Stimulated activated naive CD8-positive, alpha-beta T cell treated with anti-CD3 and anti-CD28 coated beads, Interleukin-15, amount 100 ng/mL, for 72 hours (primary cell): ENCODE measurements around the gene GANAB.
A peak's percentile ranks its signal among the peaks of the same experiment; 100 is the strongest.
"Not testable (repeated sequence)": the region's sequence is repeated elsewhere in the genome, so short reads cannot be mapped to it uniquely, and the experiment has no call there.

ENCODE experiments used
- ATAC-seq: fragments of 150-1000 bp; cut with Tn5 transposase; 2 replicates; pipeline ENCODE4 v1.10.0; 2021; ENCODE audit warnings: mild to moderate bottlenecking, moderate library complexity
- DNase-seq, 2 donors: peaks; one replicate each; pipeline ENCODE4 v3.0.0; 2021 to 2022
- H3K27ac Mint-ChIP-seq, 2 donors: one replicate each; pipeline ENCODE4 v1.8.0; 2022; ENCODE audit warnings: mild to moderate bottlenecking in 2 of 2, mixed read lengths in 2 of 2, moderate library complexity in 2 of 2
- H3K27me3 Mint-ChIP-seq: one replicate; pipeline ENCODE4 v1.8.0; 2022; ENCODE audit warnings: mixed read lengths
- H3K4me1 Mint-ChIP-seq: one replicate; pipeline ENCODE4 v1.8.0; 2022; ENCODE audit warnings: mild to moderate bottlenecking, mixed read lengths
- H3K4me3 Mint-ChIP-seq, 2 donors: one replicate each; pipeline ENCODE4 v1.8.0; 2022; ENCODE audit warnings: mild to moderate bottlenecking in 2 of 2, mixed read lengths in 2 of 2, moderate library complexity in 1 of 2
- H3K9me3 Mint-ChIP-seq, 2 donors: one replicate each; pipeline ENCODE4 v1.8.0; 2022; ENCODE audit warnings: mixed read lengths in 2 of 2

The GANAB gene

DNA sequence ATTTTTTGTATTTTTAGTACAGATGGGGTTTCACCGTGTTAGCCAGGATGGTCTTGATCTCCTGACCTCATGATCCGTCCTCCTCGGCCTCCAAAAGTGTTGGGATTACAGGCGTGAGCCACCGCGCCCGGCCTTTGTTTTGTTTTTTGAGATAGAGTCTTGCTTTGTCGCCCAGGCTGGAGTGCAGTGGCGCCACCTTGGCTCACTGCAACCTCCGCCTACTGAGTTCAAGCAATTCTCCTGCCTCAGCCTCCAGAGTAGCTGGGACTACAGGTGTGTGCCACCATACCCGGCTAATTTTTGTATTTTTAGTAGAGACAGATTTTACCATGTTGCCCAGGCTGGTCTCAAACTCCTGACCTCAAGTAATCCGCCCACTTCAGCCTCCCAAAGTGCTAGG is 3.9 kb upstream of the GANAB start:
- peak overlapping the region in 1 of 2 donors; percentile 91 for H3K27ac Mint-ChIP-seq
- H3K4me1 Mint-ChIP-seq, result peaks cover 57% of the 10 kb centered on the region
- H3K27me3 Mint-ChIP-seq, H3K4me3 Mint-ChIP-seq, DNase-seq, H3K9me3 Mint-ChIP-seq, ATAC-seq: not testable (repeated sequence)

DNA sequence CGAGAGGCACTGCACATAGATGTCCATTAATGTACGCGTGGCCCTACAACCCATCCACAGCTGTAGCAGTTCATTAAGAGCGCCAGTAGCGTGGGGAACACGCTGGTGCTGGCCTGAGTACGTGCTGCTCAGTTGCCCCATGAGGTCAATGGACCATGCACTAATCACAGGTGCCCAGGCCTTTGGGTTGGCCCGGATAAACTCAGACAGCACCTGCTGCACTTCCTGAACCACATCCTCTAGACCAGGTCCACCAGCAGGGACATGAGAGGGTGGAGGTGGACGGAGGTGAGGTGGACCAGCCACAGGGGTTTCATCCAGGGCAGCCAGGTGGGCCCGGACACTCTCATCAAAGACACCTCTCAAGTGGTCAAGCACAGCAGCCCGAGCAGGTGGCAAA is 3.1 kb upstream of the GANAB start:
- Mint-ChIP-seq H3K9me3 (no peaks in the 10 kb centered on the region), H3K4me3 (no peak overlapping the region), H3K27me3 (no peaks in the 10 kb centered on the region), H3K27ac (peak overlapping the region in 1 of 2 donors; percentile 39), H3K4me1 (peaks cover 58% of the 10 kb centered on the region)
- no peak for ATAC-seq
- no peak for DNase-seq

DNA sequence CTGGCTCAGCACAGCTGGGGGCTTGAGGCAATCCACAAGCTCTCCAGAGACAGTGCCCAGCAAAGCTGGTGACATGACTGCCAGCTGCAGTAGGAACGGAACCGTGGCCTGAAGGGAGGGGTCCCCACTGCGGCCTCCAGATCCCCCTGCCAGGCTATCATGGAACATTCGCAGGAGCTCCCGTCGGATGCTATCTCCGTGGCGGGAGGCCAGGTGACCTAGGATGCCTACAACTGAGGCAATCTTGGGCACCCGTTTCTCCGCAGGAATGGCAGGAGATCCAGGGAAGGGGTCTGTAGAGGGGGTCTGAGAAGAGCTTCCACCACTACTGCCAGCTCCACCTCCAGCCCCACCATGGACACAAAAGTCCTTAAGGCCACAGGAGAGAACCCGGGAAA is 2.6 kb upstream of the GANAB start:
- H3K9me3 Mint-ChIP-seq, result no peaks in the 10 kb centered on the region
- H3K4me1 Mint-ChIP-seq, result peaks cover 58% of the 10 kb centered on the region
- ATAC-seq, result no peak
- H3K27me3 Mint-ChIP-seq, result no peaks in the 10 kb centered on the region
- DNase-seq, result no peak
- H3K4me3 Mint-ChIP-seq, result no peak overlapping the region
- H3K27ac Mint-ChIP-seq, result no peak overlapping the region

DNA sequence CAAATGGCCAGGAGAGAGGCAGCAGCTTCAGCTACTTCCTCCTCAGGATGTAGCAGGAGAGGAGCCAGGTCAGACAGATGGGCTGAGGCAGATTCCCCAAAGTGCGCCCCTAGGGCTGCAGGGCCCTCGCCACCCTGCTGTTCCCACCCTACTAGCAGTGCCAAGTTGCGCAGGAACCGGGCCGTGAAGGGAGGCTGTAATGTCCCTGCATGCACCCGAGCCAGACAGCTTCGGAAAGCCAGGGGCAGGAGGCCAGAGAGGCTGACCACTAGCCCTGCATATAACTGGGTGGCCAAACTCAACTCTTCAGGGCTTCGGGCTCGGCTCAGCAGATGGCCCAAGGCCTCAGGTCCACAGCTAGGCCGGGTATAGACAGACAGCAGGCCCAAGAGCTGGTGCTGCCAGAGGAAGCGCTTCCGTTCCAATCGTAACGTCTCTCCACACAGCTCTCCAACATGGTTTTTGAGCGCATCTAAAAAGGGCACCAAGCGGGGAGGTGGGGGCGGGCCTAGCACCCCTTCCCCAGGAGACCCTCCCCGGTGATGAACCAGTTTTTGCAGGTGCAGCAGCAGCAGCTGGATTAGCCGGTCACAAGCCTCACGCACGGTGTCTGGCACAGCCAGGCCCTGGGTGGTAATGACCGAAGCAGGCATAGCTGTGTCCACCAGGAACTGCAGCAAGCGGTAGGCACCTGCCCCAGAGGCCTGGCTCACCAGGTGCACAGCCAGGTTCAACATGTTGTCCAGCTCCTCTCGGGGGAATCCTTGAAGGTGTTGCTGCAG is 2.0 kb upstream of the GANAB start:
- ATAC-seq (no peak), DNase-seq (no peak)
- H3K4me1 Mint-ChIP-seq, result peaks cover 53% of the 10 kb centered on the region
- no peak overlapping the region for H3K27ac Mint-ChIP-seq
- H3K9me3 Mint-ChIP-seq, result no peaks in the 10 kb centered on the region
- H3K4me3 Mint-ChIP-seq, result no peak overlapping the region
- H3K27me3 Mint-ChIP-seq, result no peaks in the 10 kb centered on the region

DNA sequence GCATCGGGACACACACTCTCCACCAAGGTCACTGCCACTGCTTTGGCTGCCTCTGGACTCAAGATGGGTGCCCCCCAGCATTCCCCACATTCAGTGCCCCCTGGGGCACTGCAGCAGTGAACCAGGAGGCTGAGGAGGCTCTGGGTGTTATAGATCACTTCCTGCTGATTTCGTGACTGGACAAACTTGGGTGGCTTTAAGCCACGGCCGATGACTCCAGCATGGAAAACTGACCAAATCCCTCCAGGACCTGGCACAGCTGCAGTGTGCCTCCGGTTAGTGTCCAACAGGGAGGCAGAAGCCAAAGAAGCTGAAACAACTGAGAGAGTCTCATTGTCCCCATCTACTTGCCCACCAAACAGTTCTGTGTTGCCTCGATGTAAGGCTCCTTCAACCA is 1.2 kb upstream of the GANAB start:
- Mint-ChIP-seq H3K9me3 (no peaks in the 10 kb centered on the region), H3K27ac (no peak overlapping the region)

DNA sequence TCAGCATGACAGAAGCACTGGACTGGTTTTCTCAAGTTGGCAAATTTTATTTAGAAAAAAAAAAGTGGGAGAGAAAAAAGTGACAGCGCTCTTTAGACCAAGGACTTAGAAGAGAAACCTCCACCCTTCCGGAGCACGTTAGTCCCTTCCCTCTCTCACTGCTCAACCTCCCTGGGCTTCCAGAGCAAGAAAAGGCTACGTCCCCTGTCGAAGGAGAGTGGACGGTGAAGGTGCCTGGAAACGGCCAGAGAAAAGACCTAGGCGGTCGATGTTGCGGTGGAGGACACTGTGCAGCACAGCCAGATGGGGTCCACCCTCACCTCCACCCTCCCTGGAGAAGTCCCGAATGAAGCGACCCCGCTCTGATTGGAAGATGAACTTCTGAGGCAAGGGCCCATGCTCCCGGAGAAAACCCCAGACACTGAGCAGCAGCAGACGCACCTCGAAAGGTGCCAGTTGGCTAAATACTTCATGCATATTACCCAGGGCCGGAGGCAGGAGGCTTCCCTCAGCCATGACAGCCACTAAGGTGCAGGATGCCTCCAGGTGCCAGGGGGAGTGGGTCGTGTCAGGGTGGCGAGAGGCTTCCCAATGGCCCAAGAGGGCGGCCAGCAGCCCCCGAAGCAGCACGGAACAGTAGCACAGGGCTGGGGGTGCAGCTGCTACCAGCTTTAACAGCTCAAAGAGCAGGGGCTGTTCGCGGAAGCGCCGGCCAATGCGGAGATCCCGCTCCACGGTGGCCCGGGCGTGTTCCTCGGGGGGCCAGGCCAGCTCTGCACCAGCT is 604 bp upstream of the GANAB start:
- no peaks in the 10 kb centered on the region for H3K27me3 Mint-ChIP-seq
- peak overlapping the region; percentile 95 to 97 for H3K4me3 Mint-ChIP-seq
- H3K27ac Mint-ChIP-seq, result peak overlapping the region; percentile 97 to 98
- DNase-seq (no peak), ATAC-seq (no peak)
- no peaks in the 10 kb centered on the region for H3K9me3 Mint-ChIP-seq
- H3K4me1 Mint-ChIP-seq, result peaks cover 54% of the 10 kb centered on the region

More for the DNA sequence above, 1.2 kb upstream of the GANAB start:
- Mint-ChIP-seq H3K4me1 (peaks cover 54% of the 10 kb centered on the region), H3K27me3 (no peaks in the 10 kb centered on the region), H3K4me3 (peak overlapping the region in 1 of 2 donors; percentile 49)
- no peak for ATAC-seq
- DNase-seq, result no peak

DNA sequence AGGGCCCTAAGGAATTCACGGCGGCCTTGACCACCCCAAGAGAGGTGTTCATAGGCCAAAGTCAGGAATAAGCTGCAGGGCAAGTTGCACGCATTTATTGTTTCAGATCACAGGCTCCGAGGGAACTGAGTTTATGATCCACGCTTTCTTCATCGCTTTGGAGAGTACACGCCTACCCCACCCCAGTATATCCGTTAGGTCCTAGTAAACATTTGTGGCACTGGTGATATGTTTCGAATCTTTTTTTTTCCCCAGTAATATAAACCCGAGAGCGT is 805 bp downstream of the GANAB start:
- H3K27ac Mint-ChIP-seq, result peak overlapping the region; percentile 97 to 98
- H3K4me1 Mint-ChIP-seq, result peaks cover 59% of the 10 kb centered on the region
- DNase-seq (no peak), ATAC-seq (peak; percentile 0)
- H3K27me3 Mint-ChIP-seq, result no peaks in the 10 kb centered on the region
- peak overlapping the region; percentile 95 to 97 for H3K4me3 Mint-ChIP-seq
- H3K9me3 Mint-ChIP-seq, result no peaks in the 10 kb centered on the region

DNA sequence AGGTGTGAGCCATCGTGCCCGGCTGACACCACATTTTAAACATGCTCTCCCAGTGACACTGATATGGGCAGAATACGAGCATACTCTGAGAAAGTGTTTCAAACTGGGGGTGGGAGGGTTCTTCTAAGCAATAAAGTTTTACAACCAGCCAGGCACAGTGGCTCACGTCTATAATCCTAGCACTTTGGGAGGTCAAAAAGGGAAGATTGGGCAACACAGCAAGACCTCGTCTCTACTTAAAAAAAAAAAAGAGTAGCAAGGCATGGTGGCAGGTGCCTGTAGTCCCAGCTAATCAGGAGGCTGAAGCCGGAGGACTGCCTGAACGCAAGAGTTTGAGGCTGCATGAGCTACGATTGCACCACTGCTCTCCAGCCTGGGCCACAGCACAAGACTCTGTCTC is 2.2 kb downstream of the GANAB start:
- peaks cover 0 to 5% of the 10 kb centered on the region in 2 donors for H3K9me3 Mint-ChIP-seq
- H3K4me1 Mint-ChIP-seq, result peaks cover 65% of the 10 kb centered on the region
- H3K27ac Mint-ChIP-seq, result peak overlapping the region; percentile 22 to 37
- no peak for DNase-seq
- H3K4me3 Mint-ChIP-seq, result peak overlapping the region; percentile 35 to 37
- H3K27me3 Mint-ChIP-seq, result no peaks in the 10 kb centered on the region
- ATAC-seq, result no peak

DNA sequence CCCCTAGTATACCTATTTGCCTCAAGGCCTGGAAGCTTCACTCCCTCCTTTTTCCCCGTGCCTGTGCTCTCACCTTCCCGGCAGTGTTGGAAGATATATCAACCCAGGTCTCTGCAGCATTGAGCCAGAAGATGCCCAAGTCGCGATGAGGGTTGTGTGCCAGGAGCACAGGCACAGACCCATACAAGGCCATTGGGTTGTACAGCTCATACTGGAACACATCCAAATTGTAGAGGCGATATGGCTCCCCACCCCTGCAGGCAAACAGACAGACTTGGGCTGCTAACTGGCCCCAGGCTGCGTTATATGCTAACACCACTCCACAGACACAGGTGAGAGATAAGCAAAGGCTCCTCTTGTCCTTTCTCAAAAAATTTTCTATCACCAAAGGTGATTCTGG is 13.9 kb downstream of the GANAB start:
- DNase-seq, result no peak
- Mint-ChIP-seq H3K27me3 (no peaks in the 10 kb centered on the region), H3K27ac (no peak overlapping the region), H3K4me3 (no peak overlapping the region), H3K4me1 (peaks cover 44% of the 10 kb centered on the region), H3K9me3 (no peaks in the 10 kb centered on the region)
- ATAC-seq, result no peak

DNA sequence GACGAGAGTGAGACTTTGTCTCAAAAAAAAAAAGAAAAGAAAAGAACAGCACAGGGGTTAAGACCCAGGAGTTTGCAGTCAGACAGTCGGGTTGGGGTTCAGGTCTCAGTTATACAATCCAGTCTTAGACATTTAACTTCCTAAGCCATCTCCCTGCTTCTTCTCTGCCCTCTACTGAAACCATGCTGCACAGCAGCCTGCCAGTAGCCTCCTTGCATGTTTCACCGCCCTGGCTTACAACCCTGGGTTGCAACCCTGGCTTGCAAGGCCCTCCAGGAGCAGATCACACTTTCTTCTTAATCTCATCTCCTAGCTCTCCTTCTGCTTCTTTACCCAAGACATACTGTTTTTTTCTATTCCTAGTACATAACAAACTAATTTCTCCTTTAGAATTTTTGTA is 18.7 kb downstream of the GANAB start:
- H3K27ac Mint-ChIP-seq, result no peak overlapping the region
- ATAC-seq (peak; percentile 58), DNase-seq (no peak)
- peaks cover 21% of the 10 kb centered on the region for H3K4me1 Mint-ChIP-seq
- H3K4me3 Mint-ChIP-seq, result no peak overlapping the region
- H3K9me3 Mint-ChIP-seq, result no peaks in the 10 kb centered on the region
- no peaks in the 10 kb centered on the region for H3K27me3 Mint-ChIP-seq

DNA sequence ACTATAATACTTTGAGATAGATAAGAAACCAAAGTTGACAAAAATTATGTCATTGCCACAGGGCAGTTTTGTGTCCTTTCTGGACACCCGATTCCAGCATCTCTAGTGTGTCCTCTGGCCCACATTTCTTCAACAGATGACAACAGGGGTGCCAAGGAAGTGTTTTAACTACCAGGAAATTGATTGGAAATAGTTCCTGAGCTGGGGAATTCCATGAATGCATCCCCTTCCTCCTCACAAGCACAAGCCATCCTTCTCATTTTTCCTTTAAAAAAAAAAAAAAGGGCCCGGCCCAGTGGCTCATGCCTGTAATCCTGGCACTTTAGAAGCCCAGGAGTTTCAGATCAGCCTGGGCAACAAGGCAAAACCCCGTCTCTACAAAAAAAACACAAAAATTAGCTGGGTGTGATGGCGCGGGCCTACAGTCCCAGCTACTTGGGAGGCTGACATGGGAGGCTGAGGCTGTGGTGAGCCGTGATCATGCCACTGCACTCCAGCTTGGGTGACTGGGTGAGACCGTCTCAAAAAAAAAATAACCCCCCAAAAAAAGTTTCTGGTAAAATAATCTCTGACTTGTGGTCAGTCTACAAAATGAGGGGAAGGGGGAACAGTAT is 23.8 kb downstream of the GANAB start:
- Mint-ChIP-seq H3K9me3 (no peaks in the 10 kb centered on the region), H3K4me1 (peaks cover 45% of the 10 kb centered on the region), H3K27ac (peak overlapping the region; percentile 93 to 94), H3K27me3 (no peaks in the 10 kb centered on the region), H3K4me3 (peak overlapping the region; percentile 78 to 89)
- DNase-seq (no peak), ATAC-seq (no peak)

DNA sequence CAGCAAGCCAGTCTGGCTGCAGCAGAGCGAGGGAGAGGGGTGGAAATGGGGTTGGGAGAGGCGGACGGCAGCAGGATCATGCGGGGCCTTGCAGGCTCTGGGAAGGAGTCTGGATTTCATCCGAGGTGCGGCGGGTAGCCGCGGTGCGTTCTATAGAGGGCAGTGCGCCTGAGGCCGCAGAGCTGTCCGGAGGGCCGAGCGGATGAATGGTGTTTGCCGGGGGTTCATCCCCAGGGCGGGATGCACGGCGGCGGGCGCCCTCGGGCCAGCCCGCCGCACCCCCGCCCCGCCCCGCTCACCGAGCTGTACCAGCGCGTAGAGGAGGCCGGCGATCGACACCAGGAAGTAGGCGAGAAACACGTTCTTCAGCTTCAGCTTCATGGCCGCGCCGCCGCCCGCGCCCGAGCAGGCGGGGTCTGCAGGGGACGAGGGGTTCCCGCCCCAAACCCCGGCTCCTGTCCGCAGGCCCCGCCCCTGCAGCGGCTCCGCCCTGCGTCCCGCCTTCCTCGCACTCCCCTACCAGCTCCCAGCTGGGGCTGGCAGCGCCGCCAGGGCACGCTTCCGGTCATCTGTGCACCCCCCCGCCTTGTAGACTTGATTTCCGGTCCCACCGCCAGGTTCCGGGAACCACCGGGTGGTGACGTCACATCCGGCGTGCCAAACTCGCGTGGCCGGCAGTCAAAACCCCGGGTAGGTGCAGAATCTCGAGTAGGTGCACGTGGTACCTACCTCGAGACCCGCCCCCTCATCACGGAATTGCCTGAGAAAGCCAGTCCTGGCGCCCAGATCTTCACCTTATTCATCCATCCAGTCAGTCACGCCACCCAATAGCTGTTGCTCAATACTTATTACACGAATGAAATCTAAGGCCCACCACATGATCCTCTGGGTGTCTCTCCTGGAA is 24.6 kb downstream of the GANAB start, which contains the start of gene B3GAT3:
Gene B3GAT3 (minus strand): TSS at position 420 of the 904 bp plus-strand sequence. CDS start 39 bp downstream, at position 381.
- Mint-ChIP-seq H3K27ac (peak within 1 kb of the TSS; percentile 98), H3K27me3 (no peaks in the 10 kb centered on the region), H3K4me3 (peak within 1 kb of the TSS; percentile 97 to 99), H3K4me1 (peaks cover 52% of the 10 kb centered on the region), H3K9me3 (no peaks in the 10 kb centered on the region)
- peak; percentile 97 for ATAC-seq
- DNase-seq, result peak; percentile 92 to 98

DNA sequence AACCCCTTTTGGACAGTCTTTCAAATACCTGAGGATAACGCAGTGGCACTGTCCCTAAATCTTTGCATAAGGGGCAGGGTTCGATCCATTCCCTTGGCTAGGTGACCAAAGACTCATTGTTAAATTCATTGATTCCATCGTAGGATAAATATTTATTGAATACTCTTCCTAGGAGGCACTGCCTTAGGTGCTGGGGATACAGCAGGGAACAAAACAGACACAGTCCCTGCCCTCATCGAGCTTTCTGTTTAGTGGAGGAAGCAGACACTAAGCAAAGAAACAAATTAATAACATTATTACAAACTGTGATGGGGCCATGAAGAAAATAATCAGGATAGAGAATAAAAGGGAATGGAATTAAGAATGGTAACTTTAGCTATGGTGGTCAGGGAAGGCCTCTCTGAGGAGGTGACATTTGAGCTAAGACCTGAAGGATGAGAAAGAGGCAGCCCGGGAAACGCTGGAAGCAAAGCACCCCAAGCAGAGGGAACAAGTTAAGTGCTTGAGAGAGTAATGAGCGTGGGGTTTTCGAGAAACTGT is 25.3 kb downstream of the GANAB start:
- ATAC-seq (no peak), DNase-seq (no peak)
- peaks cover 59% of the 10 kb centered on the region for H3K4me1 Mint-ChIP-seq
- H3K9me3 Mint-ChIP-seq, result no peaks in the 10 kb centered on the region
- no peaks in the 10 kb centered on the region for H3K27me3 Mint-ChIP-seq
- peak overlapping the region; percentile 98 for H3K27ac Mint-ChIP-seq
- peak overlapping the region; percentile 97 to 99 for H3K4me3 Mint-ChIP-seq

DNA sequence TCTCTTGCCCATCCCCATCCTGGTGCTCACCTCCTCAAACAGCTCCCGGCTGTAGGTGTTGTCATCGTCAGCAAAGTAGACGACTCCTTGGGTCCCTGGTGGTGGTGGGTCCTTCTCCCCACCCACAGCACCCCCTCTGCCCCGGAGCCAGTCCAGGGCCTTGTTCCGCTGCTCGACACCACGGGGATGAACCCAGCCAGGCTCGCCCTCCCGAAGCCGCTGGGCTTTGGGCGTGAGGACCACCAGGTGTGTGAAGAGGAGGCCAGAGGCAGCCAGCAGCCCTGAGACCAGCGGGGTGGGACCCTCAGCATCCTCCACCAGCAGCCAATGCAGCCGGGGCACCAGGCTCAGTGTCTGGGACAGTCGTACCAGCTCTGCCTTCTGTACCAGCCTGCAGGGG is 29.5 kb downstream of the GANAB start:
- not testable (repeated sequence) for ATAC-seq, H3K4me3 Mint-ChIP-seq, DNase-seq, H3K9me3 Mint-ChIP-seq, H3K27me3 Mint-ChIP-seq, H3K27ac Mint-ChIP-seq
- peaks cover 65% of the 10 kb centered on the region for H3K4me1 Mint-ChIP-seq

DNA sequence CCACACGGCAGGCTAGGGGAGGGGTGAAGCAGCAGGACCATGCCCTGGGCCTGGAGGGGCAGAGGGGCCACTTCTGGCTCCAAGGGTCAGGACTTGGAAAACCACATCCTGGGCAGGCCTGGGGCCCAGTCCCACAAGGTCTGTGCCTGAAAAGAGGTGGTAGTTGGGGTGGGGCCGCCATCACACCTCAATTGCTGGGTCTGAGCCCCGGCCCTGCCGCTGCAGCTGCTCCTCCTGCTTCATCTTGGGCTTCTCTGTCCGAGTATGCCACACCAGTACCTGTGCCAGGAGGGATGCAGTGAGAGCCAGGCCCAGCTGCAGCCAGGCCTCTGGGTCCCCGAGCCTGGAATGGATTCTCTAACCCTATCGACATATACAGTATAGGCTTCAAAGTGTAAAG is 30.9 kb downstream of the GANAB start:
- ATAC-seq, result no peak

More for the DNA sequence above, 30.9 kb downstream of the GANAB start:
- Mint-ChIP-seq H3K27ac (peak overlapping the region in 1 of 2 donors; percentile 76), H3K9me3 (no peaks in the 10 kb centered on the region), H3K27me3 (no peaks in the 10 kb centered on the region), H3K4me1 (peaks cover 65% of the 10 kb centered on the region), H3K4me3 (no peak overlapping the region)
- DNase-seq, result no peak
